Measurements from ENCODE around the gene ETF1.

DNA sequence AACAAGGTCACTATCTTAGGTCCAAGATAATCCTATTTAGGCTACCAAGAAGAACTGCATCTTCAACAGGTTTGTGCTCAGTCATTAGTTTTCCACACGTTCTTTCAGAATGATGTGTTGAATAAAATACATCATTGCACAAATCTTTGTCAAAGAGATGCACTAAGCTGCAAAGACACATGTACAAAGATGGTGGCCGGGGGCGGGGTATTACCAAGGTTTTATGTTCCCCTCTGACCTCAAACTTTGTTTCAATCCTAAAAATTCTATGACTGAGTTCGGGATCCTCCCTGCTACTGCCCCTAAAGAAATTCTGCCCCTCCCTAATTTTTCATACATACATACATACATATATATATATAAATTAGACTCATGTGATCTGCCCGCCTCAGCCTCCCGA lies 17.9 kb upstream of the ETF1 start:
- no peak for TF ChIP-seq POLR2A (IDR thresholded peaks at IDR 0.05)
- TF ChIP-seq, protein P1, sequence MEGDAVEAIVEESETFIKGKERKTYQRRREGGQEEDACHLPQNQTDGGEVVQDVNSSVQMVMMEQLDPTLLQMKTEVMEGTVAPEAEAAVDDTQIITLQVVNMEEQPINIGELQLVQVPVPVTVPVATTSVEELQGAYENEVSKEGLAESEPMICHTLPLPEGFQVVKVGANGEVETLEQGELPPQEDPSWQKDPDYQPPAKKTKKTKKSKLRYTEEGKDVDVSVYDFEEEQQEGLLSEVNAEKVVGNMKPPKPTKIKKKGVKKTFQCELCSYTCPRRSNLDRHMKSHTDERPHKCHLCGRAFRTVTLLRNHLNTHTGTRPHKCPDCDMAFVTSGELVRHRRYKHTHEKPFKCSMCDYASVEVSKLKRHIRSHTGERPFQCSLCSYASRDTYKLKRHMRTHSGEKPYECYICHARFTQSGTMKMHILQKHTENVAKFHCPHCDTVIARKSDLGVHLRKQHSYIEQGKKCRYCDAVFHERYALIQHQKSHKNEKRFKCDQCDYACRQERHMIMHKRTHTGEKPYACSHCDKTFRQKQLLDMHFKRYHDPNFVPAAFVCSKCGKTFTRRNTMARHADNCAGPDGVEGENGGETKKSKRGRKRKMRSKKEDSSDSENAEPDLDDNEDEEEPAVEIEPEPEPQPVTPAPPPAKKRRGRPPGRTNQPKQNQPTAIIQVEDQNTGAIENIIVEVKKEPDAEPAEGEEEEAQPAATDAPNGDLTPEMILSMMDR (IDR thresholded peaks at IDR 0.05): no peak
